ENCODE results near the gene CWF19L2. TPM values are rescaled to one million over a fixed set of nuclear protein-coding genes. Genes with fewer than 3 reads are reported as not detected.
"Not testable (repeated sequence)": the region's sequence is repeated elsewhere in the genome, so short reads cannot be mapped to it uniquely, and the experiment has no call there.

The CWF19L2 gene
- total RNA-seq (4.8 and 9.2 TPM in 2 replicates), polyA plus RNA-seq (4.5 and 6.4 TPM in 2 replicates)

- peak within 1 kb of the TSS; percentile 82 for H3K27ac ChIP-seq
- TF ChIP-seq, protein P1, sequence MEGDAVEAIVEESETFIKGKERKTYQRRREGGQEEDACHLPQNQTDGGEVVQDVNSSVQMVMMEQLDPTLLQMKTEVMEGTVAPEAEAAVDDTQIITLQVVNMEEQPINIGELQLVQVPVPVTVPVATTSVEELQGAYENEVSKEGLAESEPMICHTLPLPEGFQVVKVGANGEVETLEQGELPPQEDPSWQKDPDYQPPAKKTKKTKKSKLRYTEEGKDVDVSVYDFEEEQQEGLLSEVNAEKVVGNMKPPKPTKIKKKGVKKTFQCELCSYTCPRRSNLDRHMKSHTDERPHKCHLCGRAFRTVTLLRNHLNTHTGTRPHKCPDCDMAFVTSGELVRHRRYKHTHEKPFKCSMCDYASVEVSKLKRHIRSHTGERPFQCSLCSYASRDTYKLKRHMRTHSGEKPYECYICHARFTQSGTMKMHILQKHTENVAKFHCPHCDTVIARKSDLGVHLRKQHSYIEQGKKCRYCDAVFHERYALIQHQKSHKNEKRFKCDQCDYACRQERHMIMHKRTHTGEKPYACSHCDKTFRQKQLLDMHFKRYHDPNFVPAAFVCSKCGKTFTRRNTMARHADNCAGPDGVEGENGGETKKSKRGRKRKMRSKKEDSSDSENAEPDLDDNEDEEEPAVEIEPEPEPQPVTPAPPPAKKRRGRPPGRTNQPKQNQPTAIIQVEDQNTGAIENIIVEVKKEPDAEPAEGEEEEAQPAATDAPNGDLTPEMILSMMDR (IDR thresholded peaks at IDR 0.05; ENCODE audit: low read depth, low read length), result no peak
These were observed at the start of gene CWF19L2 for GRCh38 chr11:107457558-107458271. TSS of gene CWF19L2 (minus strand) at chr11:107457825. CDS start at chr11:107457816, 9 bp downstream.

DNA sequence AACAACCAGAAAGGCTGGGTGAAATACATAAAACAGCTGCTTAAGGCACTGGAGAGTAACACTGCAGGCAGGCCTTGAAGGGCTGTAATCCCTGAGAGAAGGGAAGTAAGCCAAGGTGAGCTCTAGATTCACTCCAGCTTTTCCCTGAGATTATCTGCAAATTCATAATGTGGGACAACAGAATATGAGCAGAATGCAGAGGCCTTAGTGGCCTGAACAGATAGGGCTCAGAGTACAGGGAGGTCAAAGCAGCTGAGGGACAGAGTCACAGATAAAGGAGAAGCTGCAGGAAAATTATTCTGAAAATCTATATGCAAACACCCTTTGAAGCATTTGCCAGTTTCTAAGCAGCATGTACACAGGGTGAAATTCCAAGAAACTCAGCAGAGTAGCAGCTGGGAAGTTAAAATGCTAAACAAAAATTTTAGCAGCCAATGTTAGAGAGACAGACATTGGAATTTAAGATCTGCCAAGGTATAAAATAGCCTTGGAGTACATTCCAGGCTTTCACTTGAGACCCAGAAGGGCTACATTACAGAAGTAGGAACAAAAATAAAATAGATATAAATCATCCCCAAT is 48.1 kb upstream of the CWF19L2 start:
- Histone ChIP-seq H3K4me1 (ENCODE audit: low read depth) (no peaks in the 10 kb centered on the region), H3K9me3 (ENCODE audit: low read depth) (no peaks in the 10 kb centered on the region), H3K27ac (peak overlapping the region; percentile 7), H3K36me3 (peaks cover 12% of the 10 kb centered on the region), H3K27me3 (no peaks in the 10 kb centered on the region), H3K4me3 (no peak overlapping the region)
- TF ChIP-seq, protein P1 (IDR thresholded peaks at IDR 0.05; ENCODE audit: low read depth, low read length), result no peak
- DNase-seq (ENCODE audit: low read depth in 1 of 2, low spot score in 1 of 2), result no peak

More at GRCh38 chr11:107457558-107458271, at the start of gene CWF19L2:
- peak; percentile 96 to 97 for DNase-seq (ENCODE audit: low read depth in 1 of 2, low spot score in 1 of 2)
- Histone ChIP-seq H3K36me3 (peaks cover under 1% of the 10 kb centered on the region), H3K9me3 (ENCODE audit: low read depth) (no peaks in the 10 kb centered on the region), H3K4me3 (peak within 1 kb of the TSS; percentile 93), H3K27me3 (no peaks in the 10 kb centered on the region), H3K4me1 (ENCODE audit: low read depth) (peaks cover 8% of the 10 kb centered on the region)

DNA sequence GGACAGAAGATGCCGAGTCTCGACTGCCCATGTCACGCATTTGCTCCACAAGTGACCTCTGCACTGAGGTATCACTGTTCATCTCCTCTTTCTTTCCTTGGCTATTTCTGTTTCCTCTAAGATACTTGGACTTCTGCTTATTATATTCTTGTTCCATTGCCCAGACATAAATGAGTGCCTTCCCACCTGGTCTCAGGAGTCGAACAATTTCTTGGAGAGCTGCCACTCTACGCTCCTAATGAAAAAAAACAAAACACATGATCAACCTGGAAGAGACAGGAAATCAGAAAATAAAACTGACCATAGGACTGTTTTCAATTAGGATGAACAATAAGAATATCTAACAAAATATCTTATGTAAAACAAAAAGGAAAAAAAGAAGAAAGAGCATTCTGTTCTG is 47.4 kb upstream of the CWF19L2 start:
- no peaks in the 10 kb centered on the region for H3K9me3 ChIP-seq (ENCODE audit: low read depth)
- H3K4me1 ChIP-seq (ENCODE audit: low read depth), result no peaks in the 10 kb centered on the region

GRCh38 chr11:107501713-107502112 is 44.1 kb upstream of the CWF19L2 start:
- TF ChIP-seq, protein P1 (IDR thresholded peaks at IDR 0.05; ENCODE audit: low read depth, low read length), result no peak
- peaks cover 12% of the 10 kb centered on the region for H3K36me3 ChIP-seq

More for the DNA sequence above, 47.4 kb upstream of the CWF19L2 start:
- H3K36me3 ChIP-seq, result peaks cover 12% of the 10 kb centered on the region
- DNase-seq (ENCODE audit: low read depth in 1 of 2, low spot score in 1 of 2), result no peak
- TF ChIP-seq, protein P1 (IDR thresholded peaks at IDR 0.05; ENCODE audit: low read depth, low read length), result no peak
- no peak overlapping the region for H3K4me3 ChIP-seq
- no peak overlapping the region for H3K27ac ChIP-seq
- H3K27me3 ChIP-seq, result no peaks in the 10 kb centered on the region

DNA sequence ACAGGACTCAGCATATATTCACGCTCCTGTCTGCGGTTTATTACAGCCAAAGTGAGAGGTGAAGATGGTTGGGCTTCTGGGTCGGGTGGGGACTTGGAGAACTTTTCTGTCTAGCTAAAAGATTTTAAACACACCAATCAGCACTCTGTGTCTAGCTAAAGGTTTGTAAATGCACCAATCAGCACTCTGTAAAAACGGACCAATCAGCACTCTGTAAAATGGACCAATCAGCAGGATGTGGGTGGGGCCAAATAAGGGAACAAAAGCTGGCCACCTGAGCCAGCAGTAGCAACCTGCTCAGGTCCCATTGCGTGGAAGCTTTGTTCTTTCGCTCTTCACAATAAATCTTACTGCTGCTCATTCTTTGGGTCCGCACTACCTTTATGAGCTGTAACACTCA is 39.7 kb upstream of the CWF19L2 start:
- not testable (repeated sequence) for H3K27me3 ChIP-seq; H3K4me1 ChIP-seq (ENCODE audit: low read depth); DNase-seq (ENCODE audit: low read depth in 1 of 2, low spot score in 1 of 2); H3K27ac ChIP-seq; H3K9me3 ChIP-seq (ENCODE audit: low read depth); H3K36me3 ChIP-seq; H3K4me3 ChIP-seq

More at GRCh38 chr11:107501713-107502112, 44.1 kb upstream of the CWF19L2 start:
- DNase-seq (ENCODE audit: low read depth in 1 of 2, low spot score in 1 of 2), result no peak
- no peak overlapping the region for H3K27ac ChIP-seq
- H3K4me1 ChIP-seq (ENCODE audit: low read depth), result no peaks in the 10 kb centered on the region
- no peaks in the 10 kb centered on the region for H3K27me3 ChIP-seq
- H3K4me3 ChIP-seq, result no peak overlapping the region
- H3K9me3 ChIP-seq (ENCODE audit: low read depth), result no peaks in the 10 kb centered on the region

DNA sequence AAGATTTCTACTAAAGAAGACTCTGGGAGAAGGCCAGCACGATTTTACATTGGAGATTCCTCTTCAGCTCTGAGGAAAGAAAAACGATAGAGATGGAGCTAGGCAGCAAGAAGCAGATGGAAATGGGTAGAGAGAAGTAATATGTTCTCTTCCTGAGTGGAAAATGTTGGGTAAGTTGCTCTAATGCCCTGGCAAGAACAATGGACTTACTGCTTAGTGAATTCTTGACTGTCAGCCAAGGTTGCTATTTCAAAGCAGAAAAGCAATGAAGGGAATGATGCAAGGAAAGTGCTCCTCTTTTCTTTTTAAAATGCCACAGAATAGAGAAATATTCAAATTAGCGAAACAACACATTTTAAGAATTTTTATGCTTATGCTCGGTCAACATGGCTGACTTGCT is 38.4 kb upstream of the CWF19L2 start:
- no peaks in the 10 kb centered on the region for H3K4me1 ChIP-seq (ENCODE audit: low read depth)
- TF ChIP-seq, protein P1 (IDR thresholded peaks at IDR 0.05; ENCODE audit: low read depth, low read length), result no peak
- no peak overlapping the region for H3K27ac ChIP-seq
- H3K4me3 ChIP-seq, result no peak overlapping the region
- no peaks in the 10 kb centered on the region for H3K27me3 ChIP-seq
- DNase-seq (ENCODE audit: low read depth in 1 of 2, low spot score in 1 of 2), result peak in 1 of 2 donors; percentile 96
- H3K9me3 ChIP-seq (ENCODE audit: low read depth), result no peaks in the 10 kb centered on the region
- H3K36me3 ChIP-seq, result no peaks in the 10 kb centered on the region
